ENCODE data around the gene RPL5. TPM values are rescaled to one million over a fixed set of nuclear protein-coding genes. Genes with fewer than 3 reads are reported as not detected.

The RPL5 gene
- total and polyA plus RNA-seq, 2 experiments from 2014 or later = 2,182 to 3,547 TPM

DNA sequence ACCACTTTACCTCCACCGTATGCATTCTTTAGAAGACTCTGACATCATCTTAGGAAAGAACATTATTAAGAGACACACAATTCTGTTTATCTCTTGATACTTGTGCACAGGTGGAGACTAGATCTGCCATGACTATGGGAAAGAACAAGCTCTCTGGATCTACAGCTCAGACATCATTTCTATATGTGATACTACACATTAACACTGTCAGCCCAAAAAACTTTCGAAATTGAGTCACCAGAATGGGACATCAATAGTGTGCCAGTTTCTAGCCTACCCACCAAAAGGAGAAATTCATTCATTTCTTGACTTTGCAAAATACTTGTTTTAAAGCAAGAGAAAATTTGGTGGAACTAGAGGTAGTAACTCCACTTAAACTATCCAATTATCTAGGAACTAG lies 41.0 kb upstream of the RPL5 start (continued):
- TF ChIP-seq JUNB (IDR thresholded peaks at IDR 0.05; ENCODE audit: unreplicated experiment) = no peak
- TF ChIP-seq, protein P1, sequence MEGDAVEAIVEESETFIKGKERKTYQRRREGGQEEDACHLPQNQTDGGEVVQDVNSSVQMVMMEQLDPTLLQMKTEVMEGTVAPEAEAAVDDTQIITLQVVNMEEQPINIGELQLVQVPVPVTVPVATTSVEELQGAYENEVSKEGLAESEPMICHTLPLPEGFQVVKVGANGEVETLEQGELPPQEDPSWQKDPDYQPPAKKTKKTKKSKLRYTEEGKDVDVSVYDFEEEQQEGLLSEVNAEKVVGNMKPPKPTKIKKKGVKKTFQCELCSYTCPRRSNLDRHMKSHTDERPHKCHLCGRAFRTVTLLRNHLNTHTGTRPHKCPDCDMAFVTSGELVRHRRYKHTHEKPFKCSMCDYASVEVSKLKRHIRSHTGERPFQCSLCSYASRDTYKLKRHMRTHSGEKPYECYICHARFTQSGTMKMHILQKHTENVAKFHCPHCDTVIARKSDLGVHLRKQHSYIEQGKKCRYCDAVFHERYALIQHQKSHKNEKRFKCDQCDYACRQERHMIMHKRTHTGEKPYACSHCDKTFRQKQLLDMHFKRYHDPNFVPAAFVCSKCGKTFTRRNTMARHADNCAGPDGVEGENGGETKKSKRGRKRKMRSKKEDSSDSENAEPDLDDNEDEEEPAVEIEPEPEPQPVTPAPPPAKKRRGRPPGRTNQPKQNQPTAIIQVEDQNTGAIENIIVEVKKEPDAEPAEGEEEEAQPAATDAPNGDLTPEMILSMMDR (conservative IDR thresholded peaks at IDR 0.05; ENCODE audit: low read depth in 2 of 2) = no peak
- TF ChIP-seq ZNF114 (CRISPR knock-in tag; IDR thresholded peaks at IDR 0.05) = no peak
- no peak for TF ChIP-seq EZH2phosphoT487 (IDR thresholded peaks at IDR 0.05; ENCODE audit: unreplicated experiment)
- no peak for TF ChIP-seq STAT1 (IDR thresholded peaks at IDR 0.05; ENCODE audit: unreplicated experiment)
- TF ChIP-seq CREB1 (CRISPR knock-in tag; IDR thresholded peaks at IDR 0.05; ENCODE audit: low read depth) = no peak

DNA sequence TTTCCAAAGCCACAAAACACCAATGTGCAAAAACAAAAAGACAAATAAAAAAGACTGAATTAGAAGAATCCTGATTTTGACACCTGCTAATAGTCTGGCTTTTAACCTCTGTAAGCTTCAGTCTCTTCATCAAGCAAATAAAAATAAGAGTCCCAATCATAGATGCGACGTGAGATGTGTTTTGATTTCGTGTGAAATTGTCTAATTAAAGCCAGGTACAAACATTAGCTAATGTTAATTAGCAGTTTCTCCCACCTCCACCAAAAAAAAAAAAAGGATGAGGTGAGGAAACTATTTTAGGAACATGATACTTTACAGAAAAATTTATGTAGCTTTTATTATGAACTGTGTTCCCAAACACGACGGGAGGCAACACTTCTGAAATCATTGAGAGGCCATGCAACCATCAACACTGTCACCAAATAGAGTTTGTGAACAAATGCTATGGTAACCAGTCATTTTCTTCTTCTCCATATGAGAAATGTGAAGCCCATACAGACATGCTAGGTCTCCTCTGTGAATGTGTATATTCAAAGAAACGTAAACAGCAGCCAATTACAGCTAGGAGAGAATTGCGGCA lies 40.3 kb upstream of the RPL5 start:
- H3K27me3 ChIP-seq (ENCODE audit: insufficient read depth) = peaks cover 5% of the 10 kb centered on the region
- H3F3A ChIP-seq (replicated peaks; ENCODE audit: low read depth) = no peaks in the 10 kb centered on the region
- Mint-ChIP-seq H3K4me1 (peaks cover 20% of the 10 kb centered on the region), H3K9me3 (no peaks in the 10 kb centered on the region), H3K27me3 (ENCODE audit: insufficient read depth, low read depth, poor library complexity) (peaks cover 2% of the 10 kb centered on the region), H3K4me3 (peak overlapping the region; percentile 65), H3K27ac (peak overlapping the region; percentile 95), H3K36me3 (ENCODE audit: low read depth) (no peaks in the 10 kb centered on the region)
- no peak overlapping the region; the same call in 1 of the 2 replicates for H2AFZ ChIP-seq
- H3K36me3 ChIP-seq (ENCODE audit: insufficient read depth) = no peaks in the 10 kb centered on the region
- 0 out of 2 replicates have a peak overlapping the region, but pooled peaks have one; percentile 6 for H3K4me3 ChIP-seq
- ATAC-seq = peak; percentile 18; the same call in 2 of the 3 replicates
- H3K79me2 ChIP-seq (replicated peaks; ENCODE audit: insufficient read depth) = no peaks in the 10 kb centered on the region
- H3K9me2 ChIP-seq (ENCODE audit: insufficient read depth) = no peaks in the 10 kb centered on the region
- peak; percentile 27 for DNase-seq (ENCODE audit: low spot score)
- H3K27ac ChIP-seq (ENCODE audit: low read depth) = no peak overlapping the region
- no peaks in the 10 kb centered on the region for H4K20me1 ChIP-seq (replicated peaks; ENCODE audit: insufficient read depth)
- peak overlapping the region; percentile 6 for H3K4me2 ChIP-seq
- peaks cover 4% of the 10 kb centered on the region; the same call in 1 of the 2 replicates for H3K4me1 ChIP-seq (ENCODE audit: insufficient read depth)
- TF ChIP-seq ZNF114 (CRISPR knock-in tag; IDR thresholded peaks at IDR 0.05) (no peak), STAT1 (IDR thresholded peaks at IDR 0.05; ENCODE audit: unreplicated experiment) (no peak), POLR2AphosphoS5 (IDR thresholded peaks at IDR 0.05; ENCODE audit: low read depth) (no peak), EZH2 (IDR thresholded peaks at IDR 0.05; ENCODE audit: low read depth, unreplicated experiment) (no peak), NANOG (IDR thresholded peaks at IDR 0.05; ENCODE audit: borderline replicate concordance) (no peak), JUNB (IDR thresholded peaks at IDR 0.05; ENCODE audit: unreplicated experiment) (no peak), CREB1 (CRISPR knock-in tag; IDR thresholded peaks at IDR 0.05; ENCODE audit: low read depth) (no peak)
- TF ChIP-seq, protein P2, sequence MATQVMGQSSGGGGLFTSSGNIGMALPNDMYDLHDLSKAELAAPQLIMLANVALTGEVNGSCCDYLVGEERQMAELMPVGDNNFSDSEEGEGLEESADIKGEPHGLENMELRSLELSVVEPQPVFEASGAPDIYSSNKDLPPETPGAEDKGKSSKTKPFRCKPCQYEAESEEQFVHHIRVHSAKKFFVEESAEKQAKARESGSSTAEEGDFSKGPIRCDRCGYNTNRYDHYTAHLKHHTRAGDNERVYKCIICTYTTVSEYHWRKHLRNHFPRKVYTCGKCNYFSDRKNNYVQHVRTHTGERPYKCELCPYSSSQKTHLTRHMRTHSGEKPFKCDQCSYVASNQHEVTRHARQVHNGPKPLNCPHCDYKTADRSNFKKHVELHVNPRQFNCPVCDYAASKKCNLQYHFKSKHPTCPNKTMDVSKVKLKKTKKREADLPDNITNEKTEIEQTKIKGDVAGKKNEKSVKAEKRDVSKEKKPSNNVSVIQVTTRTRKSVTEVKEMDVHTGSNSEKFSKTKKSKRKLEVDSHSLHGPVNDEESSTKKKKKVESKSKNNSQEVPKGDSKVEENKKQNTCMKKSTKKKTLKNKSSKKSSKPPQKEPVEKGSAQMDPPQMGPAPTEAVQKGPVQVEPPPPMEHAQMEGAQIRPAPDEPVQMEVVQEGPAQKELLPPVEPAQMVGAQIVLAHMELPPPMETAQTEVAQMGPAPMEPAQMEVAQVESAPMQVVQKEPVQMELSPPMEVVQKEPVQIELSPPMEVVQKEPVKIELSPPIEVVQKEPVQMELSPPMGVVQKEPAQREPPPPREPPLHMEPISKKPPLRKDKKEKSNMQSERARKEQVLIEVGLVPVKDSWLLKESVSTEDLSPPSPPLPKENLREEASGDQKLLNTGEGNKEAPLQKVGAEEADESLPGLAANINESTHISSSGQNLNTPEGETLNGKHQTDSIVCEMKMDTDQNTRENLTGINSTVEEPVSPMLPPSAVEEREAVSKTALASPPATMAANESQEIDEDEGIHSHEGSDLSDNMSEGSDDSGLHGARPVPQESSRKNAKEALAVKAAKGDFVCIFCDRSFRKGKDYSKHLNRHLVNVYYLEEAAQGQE (IDR thresholded peaks at IDR 0.05; ENCODE audit: unreplicated experiment) = no peak
- TF ChIP-seq, protein P3, sequence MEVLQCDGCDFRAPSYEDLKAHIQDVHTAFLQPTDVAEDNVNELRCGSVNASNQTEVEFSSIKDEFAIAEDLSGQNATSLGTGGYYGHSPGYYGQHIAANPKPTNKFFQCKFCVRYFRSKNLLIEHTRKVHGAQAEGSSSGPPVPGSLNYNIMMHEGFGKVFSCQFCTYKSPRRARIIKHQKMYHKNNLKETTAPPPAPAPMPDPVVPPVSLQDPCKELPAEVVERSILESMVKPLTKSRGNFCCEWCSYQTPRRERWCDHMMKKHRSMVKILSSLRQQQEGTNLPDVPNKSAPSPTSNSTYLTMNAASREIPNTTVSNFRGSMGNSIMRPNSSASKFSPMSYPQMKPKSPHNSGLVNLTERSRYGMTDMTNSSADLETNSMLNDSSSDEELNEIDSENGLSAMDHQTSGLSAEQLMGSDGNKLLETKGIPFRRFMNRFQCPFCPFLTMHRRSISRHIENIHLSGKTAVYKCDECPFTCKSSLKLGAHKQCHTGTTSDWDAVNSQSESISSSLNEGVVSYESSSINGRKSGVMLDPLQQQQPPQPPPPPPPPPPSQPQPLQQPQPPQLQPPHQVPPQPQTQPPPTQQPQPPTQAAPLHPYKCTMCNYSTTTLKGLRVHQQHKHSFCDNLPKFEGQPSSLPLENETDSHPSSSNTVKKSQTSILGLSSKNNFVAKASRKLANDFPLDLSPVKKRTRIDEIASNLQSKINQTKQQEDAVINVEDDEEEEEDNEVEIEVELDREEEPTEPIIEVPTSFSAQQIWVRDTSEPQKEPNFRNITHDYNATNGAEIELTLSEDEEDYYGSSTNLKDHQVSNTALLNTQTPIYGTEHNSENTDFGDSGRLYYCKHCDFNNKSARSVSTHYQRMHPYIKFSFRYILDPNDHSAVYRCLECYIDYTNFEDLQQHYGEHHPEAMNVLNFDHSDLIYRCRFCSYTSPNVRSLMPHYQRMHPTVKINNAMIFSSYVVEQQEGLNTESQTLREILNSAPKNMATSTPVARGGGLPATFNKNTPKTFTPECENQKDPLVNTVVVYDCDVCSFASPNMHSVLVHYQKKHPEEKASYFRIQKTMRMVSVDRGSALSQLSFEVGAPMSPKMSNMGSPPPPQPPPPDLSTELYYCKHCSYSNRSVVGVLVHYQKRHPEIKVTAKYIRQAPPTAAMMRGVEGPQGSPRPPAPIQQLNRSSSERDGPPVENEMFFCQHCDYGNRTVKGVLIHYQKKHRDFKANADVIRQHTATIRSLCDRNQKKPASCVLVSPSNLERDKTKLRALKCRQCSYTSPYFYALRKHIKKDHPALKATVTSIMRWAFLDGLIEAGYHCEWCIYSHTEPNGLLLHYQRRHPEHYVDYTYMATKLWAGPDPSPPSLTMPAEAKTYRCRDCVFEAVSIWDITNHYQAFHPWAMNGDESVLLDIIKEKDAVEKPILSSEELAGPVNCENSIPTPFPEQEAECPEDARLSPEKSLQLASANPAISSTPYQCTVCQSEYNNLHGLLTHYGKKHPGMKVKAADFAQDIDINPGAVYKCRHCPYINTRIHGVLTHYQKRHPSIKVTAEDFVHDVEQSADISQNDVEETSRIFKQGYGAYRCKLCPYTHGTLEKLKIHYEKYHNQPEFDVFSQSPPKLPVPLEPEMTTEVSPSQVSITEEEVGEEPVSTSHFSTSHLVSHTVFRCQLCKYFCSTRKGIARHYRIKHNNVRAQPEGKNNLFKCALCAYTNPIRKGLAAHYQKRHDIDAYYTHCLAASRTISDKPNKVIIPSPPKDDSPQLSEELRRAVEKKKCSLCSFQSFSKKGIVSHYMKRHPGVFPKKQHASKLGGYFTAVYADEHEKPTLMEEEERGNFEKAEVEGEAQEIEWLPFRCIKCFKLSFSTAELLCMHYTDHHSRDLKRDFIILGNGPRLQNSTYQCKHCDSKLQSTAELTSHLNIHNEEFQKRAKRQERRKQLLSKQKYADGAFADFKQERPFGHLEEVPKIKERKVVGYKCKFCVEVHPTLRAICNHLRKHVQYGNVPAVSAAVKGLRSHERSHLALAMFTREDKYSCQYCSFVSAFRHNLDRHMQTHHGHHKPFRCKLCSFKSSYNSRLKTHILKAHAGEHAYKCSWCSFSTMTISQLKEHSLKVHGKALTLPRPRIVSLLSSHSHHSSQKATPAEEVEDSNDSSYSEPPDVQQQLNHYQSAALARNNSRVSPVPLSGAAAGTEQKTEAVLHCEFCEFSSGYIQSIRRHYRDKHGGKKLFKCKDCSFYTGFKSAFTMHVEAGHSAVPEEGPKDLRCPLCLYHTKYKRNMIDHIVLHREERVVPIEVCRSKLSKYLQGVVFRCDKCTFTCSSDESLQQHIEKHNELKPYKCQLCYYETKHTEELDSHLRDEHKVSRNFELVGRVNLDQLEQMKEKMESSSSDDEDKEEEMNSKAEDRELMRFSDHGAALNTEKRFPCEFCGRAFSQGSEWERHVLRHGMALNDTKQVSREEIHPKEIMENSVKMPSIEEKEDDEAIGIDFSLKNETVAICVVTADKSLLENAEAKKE (CRISPR knock-in tag; IDR thresholded peaks at IDR 0.05) = no peak

Measured in GM23338 (cell line).